ENCODE measurements around the gene GALNT6.

DNA sequence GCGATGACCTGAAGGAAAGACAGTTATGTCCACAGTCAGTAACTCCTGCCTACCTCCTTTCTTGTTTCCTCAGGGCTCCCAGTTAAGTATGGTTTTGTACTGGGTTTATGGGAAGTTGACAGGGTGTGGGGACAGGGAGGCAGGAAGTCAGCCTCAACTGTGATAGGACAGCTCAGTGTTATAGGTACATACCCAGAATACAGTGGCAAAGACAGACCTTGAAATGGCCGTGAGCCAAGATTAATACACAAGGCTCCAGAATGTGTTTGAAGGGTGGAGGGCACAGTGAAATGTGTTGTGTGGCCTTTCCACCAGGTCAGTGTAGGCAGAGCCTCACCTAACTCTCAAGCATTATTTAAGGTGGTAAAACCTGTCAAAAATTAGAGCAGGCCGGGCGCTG, 62.6 kb downstream of the GALNT6 start:
- TF ChIP-seq, protein P1, sequence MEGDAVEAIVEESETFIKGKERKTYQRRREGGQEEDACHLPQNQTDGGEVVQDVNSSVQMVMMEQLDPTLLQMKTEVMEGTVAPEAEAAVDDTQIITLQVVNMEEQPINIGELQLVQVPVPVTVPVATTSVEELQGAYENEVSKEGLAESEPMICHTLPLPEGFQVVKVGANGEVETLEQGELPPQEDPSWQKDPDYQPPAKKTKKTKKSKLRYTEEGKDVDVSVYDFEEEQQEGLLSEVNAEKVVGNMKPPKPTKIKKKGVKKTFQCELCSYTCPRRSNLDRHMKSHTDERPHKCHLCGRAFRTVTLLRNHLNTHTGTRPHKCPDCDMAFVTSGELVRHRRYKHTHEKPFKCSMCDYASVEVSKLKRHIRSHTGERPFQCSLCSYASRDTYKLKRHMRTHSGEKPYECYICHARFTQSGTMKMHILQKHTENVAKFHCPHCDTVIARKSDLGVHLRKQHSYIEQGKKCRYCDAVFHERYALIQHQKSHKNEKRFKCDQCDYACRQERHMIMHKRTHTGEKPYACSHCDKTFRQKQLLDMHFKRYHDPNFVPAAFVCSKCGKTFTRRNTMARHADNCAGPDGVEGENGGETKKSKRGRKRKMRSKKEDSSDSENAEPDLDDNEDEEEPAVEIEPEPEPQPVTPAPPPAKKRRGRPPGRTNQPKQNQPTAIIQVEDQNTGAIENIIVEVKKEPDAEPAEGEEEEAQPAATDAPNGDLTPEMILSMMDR (IDR thresholded peaks at IDR 0.05; ENCODE audit: low read length), result no peak
- no peak for TF ChIP-seq EZH2 (IDR thresholded peaks at IDR 0.05; ENCODE audit: borderline replicate concordance, low read length)

Data from OCI-LY1 (cell line).